Activated T-helper 17 cell treated with anti-CD3 and anti-CD28 coated beads, Interleukin-2, amount 50 U/mL, for 72 hours (primary cell): ENCODE results near the gene VPS45. TPM values are rescaled to one million over a fixed set of nuclear protein-coding genes. Genes with fewer than 3 reads are reported as not detected.
"Not testable (repeated sequence)": the region's sequence is repeated elsewhere in the genome, so short reads cannot be mapped to it uniquely, and the experiment has no call there.

Source experiments
- ATAC-seq: fragments of 150-1000 bp; cut with Tn5 transposase; replicated peaks from 2 replicates; pipeline ENCODE4 v1.10.0; 2021; ENCODE audit warnings: mild to moderate bottlenecking, moderate library complexity
- H3K27ac Mint-ChIP-seq: one replicate; pipeline ENCODE4 v1.8.0; 2022; ENCODE audit warnings: mixed read lengths
- H3K27me3 Mint-ChIP-seq: one replicate; pipeline ENCODE4 v1.8.0; 2022; ENCODE audit warnings: mixed read lengths
- H3K36me3 Mint-ChIP-seq: one replicate; pipeline ENCODE4 v1.8.0; 2022; ENCODE audit warnings: low read depth, mild to moderate bottlenecking, mixed read lengths
- H3K4me1 Mint-ChIP-seq: one replicate; pipeline ENCODE4 v1.8.0; 2022; ENCODE audit warnings: mixed read lengths
- H3K4me3 Mint-ChIP-seq: one replicate; pipeline ENCODE4 v1.8.0; 2022; ENCODE audit warnings: mild to moderate bottlenecking, mixed read lengths
- H3K9me3 Mint-ChIP-seq: one replicate; pipeline ENCODE4 v1.8.0; 2022; ENCODE audit warnings: mixed read lengths
- total RNA-seq, 2 donors: library from RNA; stranded (reverse); gene quantifications; one replicate each; pipeline ENCODE4 v1.2.3, GENCODE V29; 2022

The VPS45 gene
- total RNA-seq, 2 donors from 2014 or later = 24.7 to 26.9 TPM

GRCh38 chr1:150127868-150128267 is 60.3 kb downstream of the VPS45 start:
- H3K27ac Mint-ChIP-seq = peak overlapping the region; percentile 69
- peak overlapping the region; percentile 29 for H3K4me3 Mint-ChIP-seq
- H3K36me3 Mint-ChIP-seq = peaks cover 12% of the 10 kb centered on the region
- H3K4me1 Mint-ChIP-seq = peaks cover 5% of the 10 kb centered on the region
- H3K9me3 Mint-ChIP-seq = no peaks in the 10 kb centered on the region
- ATAC-seq = peak; percentile 87
- no peaks in the 10 kb centered on the region for H3K27me3 Mint-ChIP-seq

- no peaks in the 10 kb centered on the region for H3K27me3 Mint-ChIP-seq
- no peak overlapping the region for H3K27ac Mint-ChIP-seq
- no peak overlapping the region for H3K4me3 Mint-ChIP-seq
- ATAC-seq = no peak
- peaks cover 12% of the 10 kb centered on the region for H3K36me3 Mint-ChIP-seq
- H3K9me3 Mint-ChIP-seq = no peaks in the 10 kb centered on the region
- H3K4me1 Mint-ChIP-seq = peaks cover 5% of the 10 kb centered on the region
Measured at GRCh38 chr1:150132372-150132771, 64.8 kb downstream of the VPS45 start.

- Mint-ChIP-seq H3K27me3 (no peaks in the 10 kb centered on the region), H3K36me3 (peaks cover 6% of the 10 kb centered on the region), H3K4me3 (no peak overlapping the region), H3K27ac (no peak overlapping the region), H3K9me3 (no peaks in the 10 kb centered on the region), H3K4me1 (no peaks in the 10 kb centered on the region)
- no peak for ATAC-seq
Measured at GRCh38 chr1:150134537-150134936, 67.0 kb downstream of the VPS45 start.

GRCh38 chr1:150135400-150135799 is 67.8 kb downstream of the VPS45 start:
- not testable (repeated sequence) for H3K4me3 Mint-ChIP-seq, ATAC-seq, H3K4me1 Mint-ChIP-seq, H3K36me3 Mint-ChIP-seq, H3K27me3 Mint-ChIP-seq, H3K27ac Mint-ChIP-seq, H3K9me3 Mint-ChIP-seq

GRCh38 chr1:150138044-150138443 is 70.5 kb downstream of the VPS45 start:
- H3K9me3 Mint-ChIP-seq = no peaks in the 10 kb centered on the region

GRCh38 chr1:150141452-150141851 is 73.9 kb downstream of the VPS45 start:
- Mint-ChIP-seq H3K27ac (peak overlapping the region; percentile 35), H3K4me1 (peaks cover 12% of the 10 kb centered on the region)
- ATAC-seq = peak; percentile 89

More at GRCh38 chr1:150138044-150138443, 70.5 kb downstream of the VPS45 start:
- H3K27me3 Mint-ChIP-seq = no peaks in the 10 kb centered on the region
- no peak for ATAC-seq
- H3K4me3 Mint-ChIP-seq = no peak overlapping the region
- no peaks in the 10 kb centered on the region for H3K36me3 Mint-ChIP-seq
- H3K27ac Mint-ChIP-seq = no peak overlapping the region
- peaks cover 3% of the 10 kb centered on the region for H3K4me1 Mint-ChIP-seq

GRCh38 chr1:150142083-150142482 is 74.5 kb downstream of the VPS45 start:
- no peak overlapping the region for H3K4me3 Mint-ChIP-seq
- H3K9me3 Mint-ChIP-seq = no peaks in the 10 kb centered on the region
- H3K4me1 Mint-ChIP-seq = peaks cover 16% of the 10 kb centered on the region
- no peak overlapping the region for H3K27ac Mint-ChIP-seq
- ATAC-seq = no peak
- H3K27me3 Mint-ChIP-seq = no peaks in the 10 kb centered on the region
- H3K36me3 Mint-ChIP-seq = no peaks in the 10 kb centered on the region

More at GRCh38 chr1:150141452-150141851, 73.9 kb downstream of the VPS45 start:
- H3K36me3 Mint-ChIP-seq = no peaks in the 10 kb centered on the region
- no peak overlapping the region for H3K4me3 Mint-ChIP-seq
- H3K9me3 Mint-ChIP-seq = no peaks in the 10 kb centered on the region
- H3K27me3 Mint-ChIP-seq = no peaks in the 10 kb centered on the region

GRCh38 chr1:150144606-150145005 is 77.0 kb downstream of the VPS45 start:
- peak overlapping the region; percentile 23 for H3K4me3 Mint-ChIP-seq
- peaks cover 25% of the 10 kb centered on the region for H3K4me1 Mint-ChIP-seq
- H3K27ac Mint-ChIP-seq = peak overlapping the region; percentile 51
- ATAC-seq = no peak
- no peaks in the 10 kb centered on the region for H3K27me3 Mint-ChIP-seq
- no peaks in the 10 kb centered on the region for H3K36me3 Mint-ChIP-seq
- H3K9me3 Mint-ChIP-seq = no peaks in the 10 kb centered on the region

GRCh38 chr1:150146016-150146415 is 78.4 kb downstream of the VPS45 start:
- H3K27me3 Mint-ChIP-seq, ATAC-seq, H3K9me3 Mint-ChIP-seq, H3K27ac Mint-ChIP-seq, H3K4me3 Mint-ChIP-seq, H3K36me3 Mint-ChIP-seq: not testable (repeated sequence)
- peaks cover 21% of the 10 kb centered on the region for H3K4me1 Mint-ChIP-seq

GRCh38 chr1:150146849-150147542 is 79.4 kb downstream of the VPS45 start:
- no peaks in the 10 kb centered on the region for H3K9me3 Mint-ChIP-seq
- peak overlapping the region; percentile 19 for H3K4me3 Mint-ChIP-seq
- no peaks in the 10 kb centered on the region for H3K27me3 Mint-ChIP-seq

GRCh38 chr1:150148837-150149270 is 81.3 kb downstream of the VPS45 start:
- Mint-ChIP-seq H3K27me3 (no peaks in the 10 kb centered on the region), H3K9me3 (no peaks in the 10 kb centered on the region), H3K4me3 (peak overlapping the region; percentile 81), H3K4me1 (peaks cover 42% of the 10 kb centered on the region), H3K27ac (peak overlapping the region; percentile 66), H3K36me3 (peaks cover 31% of the 10 kb centered on the region)
- no peak for ATAC-seq

More at GRCh38 chr1:150146849-150147542, 79.4 kb downstream of the VPS45 start:
- peaks cover 31% of the 10 kb centered on the region for H3K4me1 Mint-ChIP-seq
- ATAC-seq = no peak
- H3K27ac Mint-ChIP-seq = no peak overlapping the region
- peaks cover 13% of the 10 kb centered on the region for H3K36me3 Mint-ChIP-seq

GRCh38 chr1:150149271-150150132 is 81.9 kb downstream of the VPS45 start, which contains the start of gene PLEKHO1:
Gene PLEKHO1, plus strand, starts transcription at chr1:150149916. Its CDS starts 342 bp downstream, at chr1:150150258.
- no peaks in the 10 kb centered on the region for H3K27me3 Mint-ChIP-seq
- H3K27ac Mint-ChIP-seq = peak within 1 kb of the TSS; percentile 96
- H3K4me1 Mint-ChIP-seq = peaks cover 46% of the 10 kb centered on the region
- no peaks in the 10 kb centered on the region for H3K9me3 Mint-ChIP-seq
- H3K36me3 Mint-ChIP-seq = peaks cover 38% of the 10 kb centered on the region
- H3K4me3 Mint-ChIP-seq = peak within 1 kb of the TSS; percentile 99
- peak; percentile 79 for ATAC-seq

- peaks cover 46% of the 10 kb centered on the region for H3K36me3 Mint-ChIP-seq
- H3K27me3 Mint-ChIP-seq = no peaks in the 10 kb centered on the region
- no peaks in the 10 kb centered on the region for H3K9me3 Mint-ChIP-seq
- no peak for ATAC-seq
- peak overlapping the region; percentile 96 for H3K27ac Mint-ChIP-seq
- H3K4me3 Mint-ChIP-seq = peak overlapping the region; percentile 99
- peaks cover 48% of the 10 kb centered on the region for H3K4me1 Mint-ChIP-seq
Measured at GRCh38 chr1:150150133-150151021, 82.8 kb downstream of the VPS45 start.
